ENCODE data around the gene C2CD5. TPM values are rescaled to one million over a fixed set of nuclear protein-coding genes. Genes with fewer than 3 reads are reported as not detected.
"Not testable (repeated sequence)": the region's sequence is repeated elsewhere in the genome, so short reads cannot be mapped to it uniquely, and the experiment has no call there.

The C2CD5 gene
- total RNA-seq, 1 donor from 2014 or later: 28.3 TPM

- DNase-seq (ENCODE audit: low spot score): no peak
Measured at GRCh38 chr12:22480016-22480415, 64.3 kb downstream of the C2CD5 start.

GRCh38 chr12:22477894-22478287 is 66.5 kb downstream of the C2CD5 start:
- no peak for DNase-seq (ENCODE audit: low spot score)

GRCh38 chr12:22477166-22477893 is 67.0 kb downstream of the C2CD5 start:
- DNase-seq (ENCODE audit: low spot score): no peak

- no peak for DNase-seq (ENCODE audit: low spot score)
Measured at GRCh38 chr12:22476133-22476532, 68.2 kb downstream of the C2CD5 start.

- DNase-seq (ENCODE audit: low spot score): no peak
Measured at GRCh38 chr12:22474970-22475720, 69.2 kb downstream of the C2CD5 start.

GRCh38 chr12:22473212-22473611 is 71.1 kb downstream of the C2CD5 start:
- no peak for DNase-seq (ENCODE audit: low spot score)

GRCh38 chr12:22467190-22467589 is 77.2 kb downstream of the C2CD5 start:
- DNase-seq (ENCODE audit: low spot score): no peak

GRCh38 chr12:22463306-22463705 is 81.0 kb downstream of the C2CD5 start:
- DNase-seq (ENCODE audit: low spot score): no peak

- no peak for DNase-seq (ENCODE audit: low spot score)
Measured at GRCh38 chr12:22461786-22462185, 82.6 kb downstream of the C2CD5 start.

GRCh38 chr12:22459838-22460490 is 84.4 kb downstream of the C2CD5 start:
- DNase-seq (ENCODE audit: low spot score): no peak

GRCh38 chr12:22458298-22458937 is 85.9 kb downstream of the C2CD5 start:
- no peak for DNase-seq (ENCODE audit: low spot score)

- DNase-seq (ENCODE audit: low spot score): no peak
Measured at GRCh38 chr12:22457085-22457484, 87.3 kb downstream of the C2CD5 start.

- DNase-seq (ENCODE audit: low spot score): no peak
Measured at GRCh38 chr12:22453511-22453910, 90.8 kb downstream of the C2CD5 start.

- DNase-seq (ENCODE audit: low spot score): no peak
Measured at GRCh38 chr12:22447223-22447622, 97.1 kb downstream of the C2CD5 start.

GRCh38 chr12:22444317-22444665 is 100.1 kb downstream of the C2CD5 start:
- DNase-seq (ENCODE audit: low spot score): not testable (repeated sequence)

- no peak for DNase-seq (ENCODE audit: low spot score)
Measured at GRCh38 chr12:22443379-22444316, 100.7 kb downstream of the C2CD5 start.

GRCh38 chr12:22437031-22437806 is 107.1 kb downstream of the C2CD5 start:
- DNase-seq (ENCODE audit: low spot score): no peak

GRCh38 chr12:22435583-22435982 is 108.8 kb downstream of the C2CD5 start:
- DNase-seq (ENCODE audit: low spot score): no peak

- DNase-seq (ENCODE audit: low spot score): no peak
Measured at GRCh38 chr12:22431693-22432251, 112.6 kb downstream of the C2CD5 start.

- no peak for DNase-seq (ENCODE audit: low spot score)
Measured at GRCh38 chr12:22416801-22417200, 127.5 kb downstream of the C2CD5 start.

Measured in mesenteric fat pad (tissue), 1 donor.